ENCODE measurements around the gene CCNT2.

CCNT2 gene

DNA sequence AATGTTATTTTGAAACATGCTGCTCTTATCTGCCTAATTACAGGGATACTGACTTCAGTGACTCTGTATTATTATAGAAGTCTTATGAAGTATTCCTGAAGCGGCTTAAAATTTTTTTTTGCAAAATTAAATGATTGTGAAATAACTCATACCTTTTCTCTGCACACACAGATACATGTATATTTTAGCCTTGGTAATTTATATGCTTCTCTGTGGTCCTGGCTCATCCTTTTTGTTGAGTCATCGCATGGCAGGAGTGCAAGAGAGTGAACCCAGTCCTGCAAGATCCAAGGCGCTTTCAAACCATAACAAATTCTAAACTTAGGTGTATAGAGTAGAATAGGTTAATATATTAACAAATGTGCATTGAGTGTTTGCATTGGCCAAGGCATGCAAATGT is 8.6 kb downstream of the CCNT2 start:
- peak; percentile 80 for ATAC-seq
- TF ChIP-seq OSR1 (CRISPR knock-in tag; IDR thresholded peaks at IDR 0.05) (no peak), ZNF70 (CRISPR knock-in tag; IDR thresholded peaks at IDR 0.05) (no peak), RARB (CRISPR knock-in tag; IDR thresholded peaks at IDR 0.05) (no peak), ZFP30 (CRISPR knock-in tag; IDR thresholded peaks at IDR 0.05) (no peak), ESRRG (CRISPR knock-in tag; IDR thresholded peaks at IDR 0.05) (no peak), GLIS3 (CRISPR knock-in tag; IDR thresholded peaks at IDR 0.05) (no peak), ZC3H10 (CRISPR knock-in tag; IDR thresholded peaks at IDR 0.05) (no peak), TOX (CRISPR knock-in tag; IDR thresholded peaks at IDR 0.05; ENCODE audit: borderline replicate concordance) (no peak), CSDC2 (CRISPR knock-in tag; IDR thresholded peaks at IDR 0.05) (no peak), PPARA (CRISPR knock-in tag; IDR thresholded peaks at IDR 0.05; ENCODE audit: borderline replicate concordance) (no peak), SNAI2 (CRISPR knock-in tag; IDR thresholded peaks at IDR 0.05) (no peak), ZNF8 (CRISPR knock-in tag; IDR thresholded peaks at IDR 0.05) (no peak), ISL1 (CRISPR knock-in tag; IDR thresholded peaks at IDR 0.05) (no peak; the same call in 1 of the 2 replicates), TCF4 (CRISPR knock-in tag; IDR thresholded peaks at IDR 0.05; ENCODE audit: borderline replicate concordance) (no peak), BACH2 (CRISPR knock-in tag; IDR thresholded peaks at IDR 0.05; ENCODE audit: borderline replicate concordance) (no peak), ARNTL (CRISPR knock-in tag; IDR thresholded peaks at IDR 0.05; ENCODE audit: borderline replicate concordance, low read depth) (no peak), ZFP3 (CRISPR knock-in tag; IDR thresholded peaks at IDR 0.05) (no peak)
- TF ChIP-seq, protein P1, sequence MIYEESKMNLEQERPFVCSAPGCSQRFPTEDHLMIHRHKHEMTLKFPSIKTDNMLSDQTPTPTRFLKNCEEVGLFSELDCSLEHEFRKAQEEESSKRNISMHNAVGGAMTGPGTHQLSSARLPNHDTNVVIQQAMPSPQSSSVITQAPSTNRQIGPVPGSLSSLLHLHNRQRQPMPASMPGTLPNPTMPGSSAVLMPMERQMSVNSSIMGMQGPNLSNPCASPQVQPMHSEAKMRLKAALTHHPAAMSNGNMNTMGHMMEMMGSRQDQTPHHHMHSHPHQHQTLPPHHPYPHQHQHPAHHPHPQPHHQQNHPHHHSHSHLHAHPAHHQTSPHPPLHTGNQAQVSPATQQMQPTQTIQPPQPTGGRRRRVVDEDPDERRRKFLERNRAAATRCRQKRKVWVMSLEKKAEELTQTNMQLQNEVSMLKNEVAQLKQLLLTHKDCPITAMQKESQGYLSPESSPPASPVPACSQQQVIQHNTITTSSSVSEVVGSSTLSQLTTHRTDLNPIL (CRISPR knock-in tag; IDR thresholded peaks at IDR 0.05; ENCODE audit: low read depth): no peak
- TF ChIP-seq, protein P2, sequence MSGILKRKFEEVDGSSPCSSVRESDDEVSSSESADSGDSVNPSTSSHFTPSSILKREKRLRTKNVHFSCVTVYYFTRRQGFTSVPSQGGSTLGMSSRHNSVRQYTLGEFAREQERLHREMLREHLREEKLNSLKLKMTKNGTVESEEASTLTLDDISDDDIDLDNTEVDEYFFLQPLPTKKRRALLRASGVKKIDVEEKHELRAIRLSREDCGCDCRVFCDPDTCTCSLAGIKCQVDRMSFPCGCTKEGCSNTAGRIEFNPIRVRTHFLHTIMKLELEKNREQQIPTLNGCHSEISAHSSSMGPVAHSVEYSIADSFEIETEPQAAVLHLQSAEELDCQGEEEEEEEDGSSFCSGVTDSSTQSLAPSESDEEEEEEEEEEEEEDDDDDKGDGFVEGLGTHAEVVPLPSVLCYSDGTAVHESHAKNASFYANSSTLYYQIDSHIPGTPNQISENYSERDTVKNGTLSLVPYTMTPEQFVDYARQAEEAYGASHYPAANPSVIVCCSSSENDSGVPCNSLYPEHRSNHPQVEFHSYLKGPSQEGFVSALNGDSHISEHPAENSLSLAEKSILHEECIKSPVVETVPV (CRISPR knock-in tag; IDR thresholded peaks at IDR 0.05): no peak
- TF ChIP-seq, protein P3, sequence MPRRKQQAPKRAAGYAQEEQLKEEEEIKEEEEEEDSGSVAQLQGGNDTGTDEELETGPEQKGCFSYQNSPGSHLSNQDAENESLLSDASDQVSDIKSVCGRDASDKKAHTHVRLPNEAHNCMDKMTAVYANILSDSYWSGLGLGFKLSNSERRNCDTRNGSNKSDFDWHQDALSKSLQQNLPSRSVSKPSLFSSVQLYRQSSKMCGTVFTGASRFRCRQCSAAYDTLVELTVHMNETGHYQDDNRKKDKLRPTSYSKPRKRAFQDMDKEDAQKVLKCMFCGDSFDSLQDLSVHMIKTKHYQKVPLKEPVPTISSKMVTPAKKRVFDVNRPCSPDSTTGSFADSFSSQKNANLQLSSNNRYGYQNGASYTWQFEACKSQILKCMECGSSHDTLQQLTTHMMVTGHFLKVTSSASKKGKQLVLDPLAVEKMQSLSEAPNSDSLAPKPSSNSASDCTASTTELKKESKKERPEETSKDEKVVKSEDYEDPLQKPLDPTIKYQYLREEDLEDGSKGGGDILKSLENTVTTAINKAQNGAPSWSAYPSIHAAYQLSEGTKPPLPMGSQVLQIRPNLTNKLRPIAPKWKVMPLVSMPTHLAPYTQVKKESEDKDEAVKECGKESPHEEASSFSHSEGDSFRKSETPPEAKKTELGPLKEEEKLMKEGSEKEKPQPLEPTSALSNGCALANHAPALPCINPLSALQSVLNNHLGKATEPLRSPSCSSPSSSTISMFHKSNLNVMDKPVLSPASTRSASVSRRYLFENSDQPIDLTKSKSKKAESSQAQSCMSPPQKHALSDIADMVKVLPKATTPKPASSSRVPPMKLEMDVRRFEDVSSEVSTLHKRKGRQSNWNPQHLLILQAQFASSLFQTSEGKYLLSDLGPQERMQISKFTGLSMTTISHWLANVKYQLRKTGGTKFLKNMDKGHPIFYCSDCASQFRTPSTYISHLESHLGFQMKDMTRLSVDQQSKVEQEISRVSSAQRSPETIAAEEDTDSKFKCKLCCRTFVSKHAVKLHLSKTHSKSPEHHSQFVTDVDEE (CRISPR knock-in tag; IDR thresholded peaks at IDR 0.05): no peak

DNA sequence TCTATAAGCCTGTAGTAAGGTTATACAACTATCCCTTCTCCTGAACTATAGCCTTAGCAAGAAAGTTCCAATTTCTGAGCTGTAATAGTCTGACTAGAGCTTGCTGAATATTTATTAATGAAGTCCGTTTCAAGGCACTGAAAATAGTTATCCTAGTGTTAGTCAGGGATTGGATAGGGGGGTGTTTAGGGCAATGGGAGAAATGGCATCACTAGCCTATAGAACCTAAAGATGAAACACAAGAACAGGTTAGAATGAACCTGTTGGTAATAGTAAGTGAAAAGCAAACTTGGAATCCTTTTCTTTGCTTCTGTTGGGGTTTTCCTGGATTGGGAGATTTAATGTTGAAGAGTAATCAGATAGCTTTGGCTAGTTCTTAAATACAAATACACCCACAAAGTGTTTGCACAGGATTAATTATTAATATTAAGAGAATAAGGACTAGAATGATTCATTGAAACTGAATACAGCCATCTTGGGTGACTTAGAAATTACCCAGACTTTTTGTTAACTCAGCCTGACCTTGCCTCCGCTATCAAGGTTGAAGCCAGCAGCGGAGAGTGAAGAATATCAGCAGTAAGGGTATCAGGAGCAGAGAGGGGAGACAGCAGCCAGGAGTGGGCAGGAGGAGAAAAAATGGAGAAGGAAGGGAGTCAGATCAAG is 14.4 kb downstream of the CCNT2 start:
- TF ChIP-seq BACH2 (CRISPR knock-in tag; IDR thresholded peaks at IDR 0.05; ENCODE audit: borderline replicate concordance) (no peak), PPARA (CRISPR knock-in tag; IDR thresholded peaks at IDR 0.05; ENCODE audit: borderline replicate concordance) (no peak), ZFP30 (CRISPR knock-in tag; IDR thresholded peaks at IDR 0.05) (no peak), ESRRG (CRISPR knock-in tag; IDR thresholded peaks at IDR 0.05) (no peak), SNAI2 (CRISPR knock-in tag; IDR thresholded peaks at IDR 0.05) (no peak), OSR1 (CRISPR knock-in tag; IDR thresholded peaks at IDR 0.05) (no peak), RARB (CRISPR knock-in tag; IDR thresholded peaks at IDR 0.05) (no peak), ISL1 (CRISPR knock-in tag; IDR thresholded peaks at IDR 0.05) (no peak)
- TF ChIP-seq, protein P1 (CRISPR knock-in tag; IDR thresholded peaks at IDR 0.05; ENCODE audit: low read depth): no peak

DNA sequence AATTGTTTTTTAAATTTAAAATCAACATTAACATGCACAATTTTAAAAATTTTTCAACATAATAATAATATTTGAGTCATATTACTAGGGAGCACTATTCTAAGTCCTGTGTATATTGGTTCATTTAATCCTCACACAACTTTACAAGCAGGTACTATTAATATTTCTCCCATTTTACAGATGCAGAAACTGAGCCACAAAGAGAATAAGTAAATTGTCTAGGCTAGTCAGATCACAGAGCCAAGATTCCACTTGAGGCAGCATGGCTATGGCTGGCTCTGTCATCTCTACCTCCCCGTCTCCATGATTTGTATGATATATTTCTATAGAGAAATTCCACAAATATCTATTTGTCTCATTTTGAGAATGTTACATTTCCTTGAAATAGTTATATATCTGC is 15.1 kb downstream of the CCNT2 start:
- no peak for TF ChIP-seq RARB (CRISPR knock-in tag; IDR thresholded peaks at IDR 0.05)
- TF ChIP-seq ZFP3 (CRISPR knock-in tag; IDR thresholded peaks at IDR 0.05): no peak
- no peak for TF ChIP-seq ZNF8 (CRISPR knock-in tag; IDR thresholded peaks at IDR 0.05)
- no peak for TF ChIP-seq ZFP30 (CRISPR knock-in tag; IDR thresholded peaks at IDR 0.05)
- TF ChIP-seq ARNTL (CRISPR knock-in tag; IDR thresholded peaks at IDR 0.05; ENCODE audit: borderline replicate concordance, low read depth): no peak
- TF ChIP-seq BACH2 (CRISPR knock-in tag; IDR thresholded peaks at IDR 0.05; ENCODE audit: borderline replicate concordance): no peak
- TF ChIP-seq SNAI2 (CRISPR knock-in tag; IDR thresholded peaks at IDR 0.05): no peak
- no peak for ATAC-seq

More for the DNA sequence above, 14.4 kb downstream of the CCNT2 start:
- ATAC-seq: no peak

DNA sequence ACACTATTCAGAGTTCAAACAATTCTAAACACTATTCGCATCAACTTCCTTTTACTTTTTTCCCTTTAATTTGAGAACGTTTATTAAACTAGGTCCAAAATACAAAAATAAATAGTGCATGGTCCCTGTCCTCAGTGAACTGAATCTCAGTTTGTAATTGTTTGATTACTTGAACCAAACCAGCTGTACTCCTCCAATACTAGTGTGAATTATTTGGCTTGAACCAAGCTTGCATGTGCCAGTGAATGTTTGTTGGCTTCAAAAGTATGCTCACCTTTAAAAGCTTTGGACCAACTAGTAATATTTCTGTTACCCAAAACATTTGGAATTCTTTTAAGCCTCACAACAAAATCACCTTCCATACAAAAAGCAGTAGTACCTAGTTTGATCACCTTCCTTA is 15.5 kb downstream of the CCNT2 start:
- TF ChIP-seq TOX (CRISPR knock-in tag; IDR thresholded peaks at IDR 0.05; ENCODE audit: borderline replicate concordance) (no peak), GLIS3 (CRISPR knock-in tag; IDR thresholded peaks at IDR 0.05) (no peak), ARNTL (CRISPR knock-in tag; IDR thresholded peaks at IDR 0.05; ENCODE audit: borderline replicate concordance, low read depth) (no peak), ZNF565 (CRISPR knock-in tag; conservative IDR thresholded peaks at IDR 0.05; ENCODE audit: low read depth) (no peak), PPARA (CRISPR knock-in tag; IDR thresholded peaks at IDR 0.05; ENCODE audit: borderline replicate concordance) (no peak), ESRRG (CRISPR knock-in tag; IDR thresholded peaks at IDR 0.05) (no peak), ZNF8 (CRISPR knock-in tag; IDR thresholded peaks at IDR 0.05) (no peak), ZNF70 (CRISPR knock-in tag; IDR thresholded peaks at IDR 0.05) (no peak), SNAI2 (CRISPR knock-in tag; IDR thresholded peaks at IDR 0.05) (no peak)
- TF ChIP-seq, protein P4, sequence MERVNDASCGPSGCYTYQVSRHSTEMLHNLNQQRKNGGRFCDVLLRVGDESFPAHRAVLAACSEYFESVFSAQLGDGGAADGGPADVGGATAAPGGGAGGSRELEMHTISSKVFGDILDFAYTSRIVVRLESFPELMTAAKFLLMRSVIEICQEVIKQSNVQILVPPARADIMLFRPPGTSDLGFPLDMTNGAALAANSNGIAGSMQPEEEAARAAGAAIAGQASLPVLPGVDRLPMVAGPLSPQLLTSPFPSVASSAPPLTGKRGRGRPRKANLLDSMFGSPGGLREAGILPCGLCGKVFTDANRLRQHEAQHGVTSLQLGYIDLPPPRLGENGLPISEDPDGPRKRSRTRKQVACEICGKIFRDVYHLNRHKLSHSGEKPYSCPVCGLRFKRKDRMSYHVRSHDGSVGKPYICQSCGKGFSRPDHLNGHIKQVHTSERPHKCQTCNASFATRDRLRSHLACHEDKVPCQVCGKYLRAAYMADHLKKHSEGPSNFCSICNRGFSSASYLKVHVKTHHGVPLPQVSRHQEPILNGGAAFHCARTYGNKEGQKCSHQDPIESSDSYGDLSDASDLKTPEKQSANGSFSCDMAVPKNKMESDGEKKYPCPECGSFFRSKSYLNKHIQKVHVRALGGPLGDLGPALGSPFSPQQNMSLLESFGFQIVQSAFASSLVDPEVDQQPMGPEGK (CRISPR knock-in tag; IDR thresholded peaks at IDR 0.05; ENCODE audit: borderline replicate concordance): no peak
- TF ChIP-seq, protein P1 (CRISPR knock-in tag; IDR thresholded peaks at IDR 0.05; ENCODE audit: low read depth): no peak
- no peak for ATAC-seq
